D721Med (cell line): ENCODE data around the gene TMEM258.

Experiments
- DNase-seq: peaks from one replicate; pipeline ENCODE4 v3.0.0; 2011; ENCODE audit warnings: low spot score; ENCODE audit not compliant: insufficient read length
- FAIRE-seq: peaks from 2 replicates; lab custom pipeline; 2011; peaks lifted over from hg19 to GRCh38; lab: Jason Lieb, UNC
- TF ChIP-seq, protein P1 (sequence below): IDR thresholded peaks from 2 replicates; pipeline ENCODE4 v1.5.1; 2012; ENCODE audit warnings: mild to moderate bottlenecking, control low read depth; ENCODE audit not compliant: insufficient read depth; ENCODE audit errors: missing control alignments

The TMEM258 gene

DNA sequence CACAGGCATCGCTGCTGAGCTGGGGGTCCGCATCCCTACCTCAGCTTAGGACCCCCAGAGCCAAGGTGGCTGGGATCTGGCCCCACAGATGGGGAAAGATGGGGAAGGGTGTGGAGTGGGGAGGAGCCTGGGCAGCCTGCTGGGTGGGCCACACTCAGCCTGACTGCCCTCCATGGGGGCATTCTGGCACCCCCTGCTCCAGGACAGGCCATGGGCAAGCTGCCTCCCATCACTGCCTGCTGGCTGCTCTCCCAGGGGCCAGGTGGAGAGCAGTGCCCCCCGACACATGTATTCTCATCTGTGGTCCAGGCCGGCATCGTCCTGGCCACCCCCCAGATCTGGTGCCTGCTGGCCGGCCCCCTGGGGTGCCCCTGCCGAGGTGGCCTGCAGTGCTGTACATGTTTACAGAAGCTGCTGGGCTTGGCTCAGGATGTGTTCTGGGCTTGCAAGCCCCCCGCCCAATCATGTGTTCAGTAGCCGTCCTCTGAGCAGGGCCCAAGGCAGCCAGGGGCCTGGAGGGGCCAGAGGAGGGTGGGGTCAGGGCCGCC, 47.7 kb downstream of the TMEM258 start:
- TF ChIP-seq, protein P1, sequence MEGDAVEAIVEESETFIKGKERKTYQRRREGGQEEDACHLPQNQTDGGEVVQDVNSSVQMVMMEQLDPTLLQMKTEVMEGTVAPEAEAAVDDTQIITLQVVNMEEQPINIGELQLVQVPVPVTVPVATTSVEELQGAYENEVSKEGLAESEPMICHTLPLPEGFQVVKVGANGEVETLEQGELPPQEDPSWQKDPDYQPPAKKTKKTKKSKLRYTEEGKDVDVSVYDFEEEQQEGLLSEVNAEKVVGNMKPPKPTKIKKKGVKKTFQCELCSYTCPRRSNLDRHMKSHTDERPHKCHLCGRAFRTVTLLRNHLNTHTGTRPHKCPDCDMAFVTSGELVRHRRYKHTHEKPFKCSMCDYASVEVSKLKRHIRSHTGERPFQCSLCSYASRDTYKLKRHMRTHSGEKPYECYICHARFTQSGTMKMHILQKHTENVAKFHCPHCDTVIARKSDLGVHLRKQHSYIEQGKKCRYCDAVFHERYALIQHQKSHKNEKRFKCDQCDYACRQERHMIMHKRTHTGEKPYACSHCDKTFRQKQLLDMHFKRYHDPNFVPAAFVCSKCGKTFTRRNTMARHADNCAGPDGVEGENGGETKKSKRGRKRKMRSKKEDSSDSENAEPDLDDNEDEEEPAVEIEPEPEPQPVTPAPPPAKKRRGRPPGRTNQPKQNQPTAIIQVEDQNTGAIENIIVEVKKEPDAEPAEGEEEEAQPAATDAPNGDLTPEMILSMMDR, result no peak
- FAIRE-seq (no peak), DNase-seq (no peak)

DNA sequence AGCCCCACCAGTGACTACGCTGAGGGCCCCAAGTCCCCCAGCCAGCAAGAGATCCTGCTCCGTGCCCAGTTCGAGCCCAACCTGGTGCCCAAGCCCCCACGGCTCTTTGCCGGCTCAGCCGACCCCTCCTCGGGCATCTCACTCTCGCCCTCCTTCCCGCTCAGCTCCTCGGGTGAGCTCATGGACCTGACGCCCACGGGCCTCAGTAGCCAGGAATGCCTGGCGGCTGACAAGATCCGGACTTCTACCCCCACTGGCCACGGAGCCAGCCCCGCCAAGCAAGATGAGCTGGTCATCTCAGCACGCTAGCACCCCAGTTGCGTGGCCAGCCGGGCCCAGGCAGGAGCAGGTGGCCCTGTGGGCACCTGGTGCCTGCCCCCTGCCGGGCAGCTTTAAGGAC, 48.2 kb downstream of the TMEM258 start:
- FAIRE-seq (no peak), DNase-seq (no peak)
- TF ChIP-seq, protein P1, result no peak

DNA sequence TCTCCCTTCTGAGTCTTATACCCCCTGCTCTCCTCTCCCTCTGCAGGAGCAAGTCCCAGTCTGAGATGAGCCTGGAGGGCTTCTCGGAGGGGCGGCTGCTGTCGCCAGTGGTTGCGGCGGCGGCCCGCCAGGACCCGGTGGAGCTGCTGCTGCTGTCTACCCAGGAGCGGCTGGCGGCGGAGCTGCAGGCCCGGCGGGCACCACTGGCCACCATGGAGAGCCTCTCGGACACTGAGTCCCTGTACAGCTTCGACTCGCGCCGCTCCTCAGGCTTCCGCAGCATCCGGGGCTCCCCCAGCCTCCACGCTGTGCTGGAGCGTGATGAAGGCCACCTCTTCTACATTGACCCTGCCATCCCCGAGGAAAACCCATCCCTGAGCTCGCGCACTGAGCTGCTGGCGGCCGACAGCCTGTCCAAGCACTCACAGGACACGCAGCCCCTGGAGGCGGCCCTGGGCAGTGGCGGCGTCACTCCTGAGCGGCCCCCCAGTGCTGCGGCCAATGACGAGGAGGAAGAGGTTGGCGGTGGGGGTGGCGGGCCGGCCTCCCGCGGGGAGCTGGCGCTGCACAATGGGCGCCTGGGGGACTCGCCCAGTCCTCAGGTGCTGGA, 48.8 kb downstream of the TMEM258 start:
- FAIRE-seq, result no peak
- TF ChIP-seq, protein P1, result no peak
- DNase-seq, result no peak

DNA sequence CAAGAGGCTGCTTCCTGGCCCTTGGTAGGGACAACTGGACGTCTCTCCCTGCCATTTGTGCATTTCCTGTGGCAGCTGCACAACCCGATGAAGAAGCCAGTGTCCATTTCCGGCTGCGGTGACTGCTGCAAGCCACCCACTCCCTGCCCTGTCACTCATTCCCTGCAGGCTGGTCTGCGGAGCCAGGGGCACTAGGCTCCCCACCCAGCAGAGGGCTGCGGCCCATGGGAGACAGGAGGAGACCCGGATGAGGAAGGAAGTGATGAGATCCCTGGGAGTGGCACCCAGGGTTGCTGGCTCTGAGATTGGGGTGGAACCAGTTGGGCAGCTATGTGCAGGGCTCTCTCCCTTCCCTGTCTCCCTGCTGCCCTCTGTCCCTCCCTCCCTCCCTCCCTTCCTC, 50.0 kb downstream of the TMEM258 start:
- FAIRE-seq, result no peak
- TF ChIP-seq, protein P1, result no peak
- no peak for DNase-seq

DNA sequence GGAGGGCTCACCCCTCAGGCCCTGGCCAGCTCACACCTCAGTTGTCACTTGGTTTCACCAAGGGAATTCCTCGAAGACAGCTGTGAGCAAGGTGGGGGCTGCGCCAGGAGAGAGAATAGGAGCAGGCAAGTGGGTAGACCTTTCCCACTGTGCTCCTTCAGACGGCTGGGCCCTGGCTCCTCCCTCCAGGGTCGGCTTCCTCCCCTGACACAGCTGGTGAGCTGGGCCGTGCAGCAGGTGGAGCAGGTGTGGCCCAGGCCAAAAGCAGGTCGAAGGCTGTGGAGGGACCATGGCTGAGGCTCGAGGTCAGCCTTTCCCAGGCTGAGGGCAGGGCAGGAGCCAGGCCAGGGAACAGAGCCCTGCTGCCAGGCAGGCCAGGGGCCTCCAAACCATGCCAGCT, 52.4 kb downstream of the TMEM258 start:
- TF ChIP-seq, protein P1, result no peak
- DNase-seq, result no peak
- no peak for FAIRE-seq

DNA sequence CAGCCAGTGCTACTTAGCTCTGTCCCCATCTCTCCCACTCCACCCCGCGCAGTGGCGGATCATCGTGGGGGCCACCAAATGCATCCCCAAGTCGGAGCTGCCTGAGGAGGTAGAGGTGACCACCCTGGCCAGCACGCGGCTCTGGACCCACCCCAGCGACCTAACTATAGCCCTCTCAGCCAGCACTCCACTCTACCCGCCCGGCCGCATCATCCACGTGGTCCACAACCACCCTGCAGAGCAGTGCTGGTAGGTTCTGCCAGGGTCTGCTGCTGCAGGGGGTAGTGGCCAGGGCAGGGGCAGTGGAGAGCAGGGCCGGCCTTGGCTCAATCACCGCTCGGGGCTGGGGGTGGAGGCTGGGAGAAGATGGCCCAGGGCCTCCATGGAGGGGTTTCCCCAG, 53.0 kb downstream of the TMEM258 start:
- FAIRE-seq, result no peak
- DNase-seq, result no peak
- TF ChIP-seq, protein P1, result no peak
